HepG2 (cell line): ENCODE data around the gene BET1L. TPM values are rescaled to one million over a fixed set of nuclear protein-coding genes. Genes with fewer than 3 reads are reported as not detected.

Experiments
- ATF1 ChIP-seq: IDR thresholded peaks from 2 replicates; pipeline ENCODE4 v1.6.1; 2016; ENCODE audit warnings: mild to moderate bottlenecking, control low read depth
- FOXK2 ChIP-seq: fragments of 450-650 bp; IDR thresholded peaks from 2 replicates; pipeline ENCODE4 v1.6.1; 2016
- FOXO1 ChIP-seq: sonication (generic); formaldehyde crosslinking; IDR thresholded peaks from 2 replicates; pipeline ENCODE4 v1.4.0; 2020; ENCODE audit warnings: missing genetic modification reagents
- FOXO4 ChIP-seq: sonication (generic); formaldehyde crosslinking; conservative IDR thresholded peaks from 2 replicates; pipeline ENCODE4 v1.8.1; 2023; ENCODE audit warnings: missing genetic modification reagents
- LBX2 ChIP-seq: sonication (generic); formaldehyde crosslinking; IDR thresholded peaks from 2 replicates; pipeline ENCODE4 v1.5.0; 2020; ENCODE audit warnings: missing genetic modification reagents, mild to moderate bottlenecking, borderline replicate concordance
- MAFK ChIP-seq, 2 experiments: IDR thresholded peaks in 1 of 2; conservative IDR thresholded peaks in 1 of 2; 2 replicates each; pipeline ENCODE4 v1.6.1; 2011; ENCODE audit warnings: improper control_type of control experiment in 2 of 2, low read length in 2 of 2
- MEIS2 ChIP-seq: sonication (generic); formaldehyde crosslinking; IDR thresholded peaks from 2 replicates; pipeline ENCODE4 v1.9.0; 2021; ENCODE audit warnings: mild to moderate bottlenecking, missing genetic modification reagents
- MTERF4 ChIP-seq: sonication (generic); formaldehyde crosslinking; IDR thresholded peaks from 2 replicates; pipeline ENCODE4 v1.8.0; 2023; ENCODE audit warnings: mild to moderate bottlenecking, missing genetic modification reagents
- PHF21A ChIP-seq: sonication (generic); formaldehyde crosslinking; IDR thresholded peaks from 2 replicates; pipeline ENCODE4 v1.5.0; 2020; ENCODE audit warnings: mild to moderate bottlenecking, missing genetic modification reagents
- RBM39 ChIP-seq: fragments of 200-400 bp; formaldehyde crosslinking; IDR thresholded peaks from one replicate; pipeline ENCODE4 v1.6.1; 2018; ENCODE audit warnings: antibody characterized with exemption, mild to moderate bottlenecking, low read depth, low read length; ENCODE audit not compliant: poor library complexity, severe bottlenecking
- SMAD1 ChIP-seq: sonication (generic); formaldehyde crosslinking; IDR thresholded peaks from 2 replicates; pipeline ENCODE4 v1.4.0; 2020; ENCODE audit warnings: missing genetic modification reagents, low read depth, mild to moderate bottlenecking, borderline replicate concordance
- THAP8 ChIP-seq: sonication (generic); formaldehyde crosslinking; IDR thresholded peaks from 2 replicates; pipeline ENCODE4 v1.5.1; 2020; ENCODE audit warnings: missing genetic modification reagents, mild to moderate bottlenecking, borderline replicate concordance
- THYN1 ChIP-seq: sonication (generic); formaldehyde crosslinking; IDR thresholded peaks from 2 replicates; pipeline ENCODE4 v1.8.1; 2023; ENCODE audit warnings: low read depth, mild to moderate bottlenecking, moderate library complexity, missing genetic modification reagents, borderline replicate concordance
- UBTF ChIP-seq: sonication (generic); formaldehyde crosslinking; IDR thresholded peaks from 2 replicates; pipeline ENCODE4 v1.4.0; 2020; ENCODE audit warnings: mild to moderate bottlenecking, missing genetic modification reagents
- ZBTB8A ChIP-seq: sonication (generic); formaldehyde crosslinking; IDR thresholded peaks from 2 replicates; pipeline ENCODE4 v1.4.0; 2020; ENCODE audit warnings: mild to moderate bottlenecking, low read depth, missing genetic modification reagents, borderline replicate concordance
- ZFP36L1 ChIP-seq: sonication (generic); formaldehyde crosslinking; IDR thresholded peaks from 2 replicates; pipeline ENCODE4 v1.8.0; 2022; ENCODE audit warnings: mild to moderate bottlenecking, missing genetic modification reagents, moderate library complexity
- ZFP37 ChIP-seq: sonication (generic); formaldehyde crosslinking; IDR thresholded peaks from 2 replicates; pipeline ENCODE4 v1.4.0; 2020; ENCODE audit warnings: missing genetic modification reagents, borderline replicate concordance
- ZFP91 ChIP-seq: sonication (generic); formaldehyde crosslinking; IDR thresholded peaks from 2 replicates; pipeline ENCODE4 v1.9.0; 2022; ENCODE audit warnings: missing genetic modification reagents, mild to moderate bottlenecking, borderline replicate concordance
- ZNF468 ChIP-seq: sonication (generic); formaldehyde crosslinking; IDR thresholded peaks from 2 replicates; pipeline ENCODE4 v1.8.0; 2022; ENCODE audit warnings: mild to moderate bottlenecking, moderate library complexity, missing genetic modification reagents
- ZSCAN21 ChIP-seq: sonication (generic); formaldehyde crosslinking; IDR thresholded peaks from 2 replicates; pipeline ENCODE4 v1.8.0; 2022; ENCODE audit warnings: mild to moderate bottlenecking, missing genetic modification reagents, moderate library complexity, borderline replicate concordance
- polyA plus RNA-seq, 8 experiments: library from polyadenylated mRNA; depleted of rRNA in 3 of 8; stranded (reverse) in 7 of 8; unstranded in 1 of 8; fragments of >200 nt; fragmentation: Illumina TruSeq in 4 of 8; extraction: Trizol in 4 of 8; gene quantifications; 2 replicates each; pipeline versions ENCODE4 v1.2.1 to v1.2.3, GENCODE V29; 2011 to 2016; ENCODE audit warnings: low read depth in 4 of 8, missing spikeins in 1 of 8, mixed read lengths in 1 of 8; ENCODE audit not compliant: insufficient read depth in 1 of 8
- total RNA-seq, 5 experiments: library from RNA; depleted of rRNA; stranded (reverse); fragments of >200 nt; fragmentation: Illumina TruSeq; extraction: Trizol; gene quantifications; 2 replicates each; pipeline ENCODE4 v1.2.3, GENCODE V29; 2016; ENCODE audit warnings: low read depth in 1 of 5

The BET1L gene
- total and polyA plus RNA-seq, 2 of the 13 experiments (the other 11 are each of a cell fraction or from before 2014, with no cell fraction given), result 26.2 to 59.6 TPM

GRCh38 chr11:235997-236773 is 29.0 kb upstream of the BET1L start, which contains the start of gene SIRT3 (continued):
- peak; percentile 4; the same call in 1 of the 2 replicates for TF ChIP-seq ZFP91 (CRISPR knock-in tag)
- 0 out of 2 replicates have a peak, but pooled peaks have one; percentile 58 for TF ChIP-seq LBX2
- no peak for TF ChIP-seq FOXO4 (CRISPR knock-in tag)
- TF ChIP-seq UBTF (CRISPR knock-in tag), result peak; percentile 89
- no peak; the same call in 1 of the 2 replicates for TF ChIP-seq MTERF4 (CRISPR knock-in tag)
- no peak for TF ChIP-seq ZFP37 (CRISPR knock-in tag)
- peak; percentile 77; the same call in 1 of the 2 replicates for TF ChIP-seq ATF1 (CRISPR knock-in tag)
- TF ChIP-seq ZNF468 (CRISPR knock-in tag), result no peak
- TF ChIP-seq MAFK (conservative IDR thresholded peaks at IDR 0.05 in 1 of 2, IDR thresholded peaks at IDR 0.05 in 1 of 2; ENCODE audit: low read length in 2 of 2), result no peak
- 0 out of 2 replicates have a peak, but pooled peaks have one; percentile 67 for TF ChIP-seq THAP8 (CRISPR knock-in tag)
- no peak for TF ChIP-seq FOXK2
- TF ChIP-seq SMAD1 (CRISPR knock-in tag), result no peak
- TF ChIP-seq MEIS2 (CRISPR knock-in tag), result peak; percentile 62; the same call in 1 of the 2 replicates
- TF ChIP-seq ZSCAN21 (CRISPR knock-in tag), result no peak
- peak; percentile 27 for TF ChIP-seq RBM39
- peak; percentile 60; the same call in 1 of the 2 replicates for TF ChIP-seq ZFP36L1 (CRISPR knock-in tag)
- TF ChIP-seq FOXO1, result 0 out of 2 replicates have a peak, but pooled peaks have one; percentile 15
- TF ChIP-seq ZBTB8A, result no peak
- TF ChIP-seq PHF21A, result 0 out of 2 replicates have a peak, but pooled peaks have one; percentile 5
- no peak for TF ChIP-seq THYN1
